HG03025 (cell line): Measurements from ENCODE around the gene CPA5.
"Not testable (repeated sequence)": the region's sequence is repeated elsewhere in the genome, so short reads cannot be mapped to it uniquely, and the experiment has no call there.

Experiments
- ATAC-seq: cut with Tn5 transposase; IDR thresholded peaks from one replicate; pipeline ENCODE4 v1.9.1; 2021; ENCODE audit warnings: mild to moderate bottlenecking, moderate library complexity; ENCODE audit not compliant: unreplicated experiment, low FRiP score

CPA5 gene, protein sequence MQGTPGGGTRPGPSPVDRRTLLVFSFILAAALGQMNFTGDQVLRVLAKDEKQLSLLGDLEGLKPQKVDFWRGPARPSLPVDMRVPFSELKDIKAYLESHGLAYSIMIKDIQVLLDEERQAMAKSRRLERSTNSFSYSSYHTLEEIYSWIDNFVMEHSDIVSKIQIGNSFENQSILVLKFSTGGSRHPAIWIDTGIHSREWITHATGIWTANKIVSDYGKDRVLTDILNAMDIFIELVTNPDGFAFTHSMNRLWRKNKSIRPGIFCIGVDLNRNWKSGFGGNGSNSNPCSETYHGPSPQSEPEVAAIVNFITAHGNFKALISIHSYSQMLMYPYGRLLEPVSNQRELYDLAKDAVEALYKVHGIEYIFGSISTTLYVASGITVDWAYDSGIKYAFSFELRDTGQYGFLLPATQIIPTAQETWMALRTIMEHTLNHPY

DNA sequence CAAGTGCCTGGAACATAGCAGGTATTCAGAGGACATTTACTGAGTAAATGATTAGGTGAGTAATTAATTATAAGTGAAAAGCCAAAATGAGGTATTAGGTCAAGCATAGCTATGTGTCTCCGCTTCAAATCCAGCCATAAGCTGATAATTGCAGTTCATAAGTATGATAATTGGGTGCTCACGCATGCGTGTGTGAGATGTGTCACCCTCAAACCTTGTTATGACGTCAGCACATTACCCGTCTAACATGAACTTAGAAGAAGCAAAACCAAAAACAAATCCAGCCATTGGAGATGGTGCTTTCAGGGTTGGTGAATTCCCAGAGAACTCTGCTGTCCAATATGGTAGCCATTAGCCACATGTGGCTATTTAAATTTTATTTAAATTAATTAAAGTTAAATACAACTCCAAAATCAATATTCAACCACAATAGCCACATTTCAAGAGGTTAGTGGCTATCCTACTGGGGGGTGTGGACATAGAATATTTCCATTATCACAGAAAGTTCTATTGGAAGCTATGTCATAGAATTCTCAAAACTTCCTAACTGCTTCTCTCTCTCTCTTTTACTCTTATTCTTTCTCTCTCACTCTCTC, at the start of gene CPA5:
TSS of gene CPA5 (plus strand) at position 546 of the 596 bp plus-strand sequence. CDS start 1,670 bp downstream, outside the sequence.
- no peak for ATAC-seq

GRCh38 chr7:130296221-130296951, 48.2 kb upstream of the CPA5 start:
- no peak for ATAC-seq

DNA sequence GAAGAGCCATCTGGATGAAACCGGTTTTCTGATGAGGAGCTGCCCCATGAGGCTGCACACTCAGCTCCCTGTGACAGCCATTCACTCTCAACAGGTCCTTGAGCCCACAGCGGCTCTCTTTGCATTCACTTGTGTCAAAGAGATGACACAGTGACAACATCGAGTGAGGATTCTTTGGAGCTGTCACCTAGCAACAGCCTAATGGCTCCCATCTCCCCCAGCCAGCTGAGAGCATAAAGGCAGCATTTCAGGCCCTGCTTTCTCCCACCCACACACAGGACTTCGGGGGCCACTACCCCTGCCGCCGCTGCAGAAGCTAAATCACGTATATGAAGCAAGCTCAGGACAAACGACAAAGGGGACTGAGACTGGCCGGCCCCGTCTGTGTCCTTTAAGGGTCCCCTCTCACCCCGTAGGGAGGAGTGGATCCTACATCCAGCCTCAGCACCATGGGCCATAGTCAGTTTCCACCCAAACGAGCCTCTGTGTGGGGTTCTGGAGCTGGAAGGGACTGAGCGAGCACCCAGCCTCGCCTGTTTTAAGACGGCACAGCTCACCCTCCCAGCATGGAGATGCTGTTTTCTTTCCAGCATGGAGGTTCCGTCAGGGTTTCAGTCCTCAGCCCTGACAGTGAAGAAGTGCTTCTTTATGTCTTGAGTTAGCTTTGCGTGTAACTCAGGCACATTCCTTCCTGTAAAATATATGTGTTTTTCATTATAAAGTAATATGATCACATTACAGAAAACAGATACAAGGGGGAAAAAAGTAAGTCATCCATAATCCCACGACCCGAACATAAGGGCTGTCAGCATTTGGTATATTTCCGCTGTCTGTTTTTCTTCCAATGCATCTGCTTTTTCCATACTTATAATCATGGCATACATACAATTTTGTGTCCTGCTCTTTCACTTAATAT, 46.7 kb upstream of the CPA5 start:
- ATAC-seq: no peak

- no peak for ATAC-seq
Observed at GRCh38 chr7:130298544-130299326, 45.9 kb upstream of the CPA5 start.

DNA sequence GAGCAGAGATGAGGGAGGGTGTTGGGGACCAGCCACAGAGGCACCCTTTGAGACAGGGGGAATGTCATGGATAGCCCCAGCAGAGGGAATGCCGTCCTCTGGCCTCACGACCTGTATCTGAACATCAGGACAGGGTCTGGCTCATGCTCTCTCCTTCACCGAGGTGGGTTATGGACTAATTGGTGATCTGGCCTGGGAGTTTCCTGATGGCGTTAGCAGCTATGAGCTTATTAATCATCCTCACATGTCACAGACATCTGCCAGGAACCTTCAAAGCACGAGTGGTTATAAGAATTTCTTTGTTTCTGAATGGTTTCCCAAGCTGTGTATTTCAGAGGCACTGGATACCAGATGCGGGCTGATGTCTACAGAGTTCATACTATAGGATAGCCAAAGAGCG, 44.8 kb upstream of the CPA5 start:
- ATAC-seq: no peak

DNA sequence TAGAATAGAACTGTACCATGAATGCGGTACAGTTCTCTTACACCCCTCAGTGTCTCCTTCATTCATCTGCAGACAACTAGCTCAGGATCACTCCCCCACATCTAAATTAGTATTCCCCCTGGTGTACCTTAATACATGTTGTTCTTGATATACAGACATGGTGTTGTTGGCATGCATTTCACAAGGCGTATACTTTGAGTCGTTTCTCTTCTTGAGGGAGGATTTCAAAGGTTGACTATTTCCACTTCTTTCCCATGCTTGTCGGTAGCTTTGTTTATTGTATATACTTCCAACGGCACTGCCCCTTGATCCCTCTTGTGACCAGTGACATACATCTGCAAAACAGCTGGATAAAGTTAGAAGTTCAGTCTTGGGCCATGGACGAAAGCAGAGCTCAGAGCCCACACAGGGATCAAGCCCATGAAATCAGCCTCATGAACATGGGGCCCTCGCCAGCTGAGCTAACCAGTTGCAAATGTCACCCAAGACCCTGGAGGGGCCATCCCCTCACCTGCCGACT, 43.1 kb upstream of the CPA5 start:
- no peak for ATAC-seq

GRCh38 chr7:130302649-130303048, 42.0 kb upstream of the CPA5 start:
- ATAC-seq: no peak

GRCh38 chr7:130303127-130303526, 41.5 kb upstream of the CPA5 start:
- ATAC-seq: no peak

DNA sequence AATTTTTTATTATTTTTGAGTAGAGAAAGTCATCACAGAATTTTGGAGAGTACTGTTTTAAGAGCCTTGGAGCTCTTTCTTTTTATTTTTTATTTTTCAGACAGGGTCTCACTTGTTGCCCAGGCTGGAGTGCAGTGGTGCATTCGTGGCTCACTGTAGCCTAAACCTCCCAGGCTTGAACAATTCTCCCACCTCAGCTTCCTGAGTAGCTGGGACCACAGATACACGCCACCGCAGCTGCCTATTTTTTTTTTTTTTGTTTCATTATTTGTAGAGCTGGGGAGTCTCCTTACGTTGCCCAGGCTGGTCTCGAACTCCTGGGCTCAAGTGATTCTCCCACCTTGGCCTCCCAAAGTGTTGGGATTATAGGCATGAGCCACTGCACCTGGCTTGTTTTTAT, 41.1 kb upstream of the CPA5 start:
- ATAC-seq: no peak

DNA sequence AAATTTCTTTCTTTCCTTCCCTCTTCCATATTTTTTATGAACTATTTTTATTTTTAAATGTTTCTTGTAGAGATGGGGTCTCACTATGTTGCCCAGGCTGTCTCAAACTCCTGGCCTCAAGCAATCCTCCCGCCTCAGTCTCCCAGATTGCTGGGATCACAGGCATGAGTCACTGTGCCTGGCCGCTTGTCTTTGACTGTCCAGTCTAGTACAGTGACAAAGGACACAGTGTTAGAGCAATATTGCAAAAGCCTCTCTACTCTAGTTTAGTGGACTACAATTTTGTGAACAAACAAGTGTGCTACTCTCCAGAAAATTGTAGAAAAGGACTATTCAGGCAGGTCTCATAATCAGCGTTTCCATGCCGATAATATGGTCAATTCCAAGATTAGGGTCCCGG, 40.6 kb upstream of the CPA5 start:
- ATAC-seq: no peak

- no peak for ATAC-seq
Observed at GRCh38 chr7:130304878-130305277, 39.7 kb upstream of the CPA5 start.

GRCh38 chr7:130305433-130306042, 39.1 kb upstream of the CPA5 start:
- ATAC-seq: no peak

GRCh38 chr7:130309986-130310385, 34.6 kb upstream of the CPA5 start:
- ATAC-seq: no peak

DNA sequence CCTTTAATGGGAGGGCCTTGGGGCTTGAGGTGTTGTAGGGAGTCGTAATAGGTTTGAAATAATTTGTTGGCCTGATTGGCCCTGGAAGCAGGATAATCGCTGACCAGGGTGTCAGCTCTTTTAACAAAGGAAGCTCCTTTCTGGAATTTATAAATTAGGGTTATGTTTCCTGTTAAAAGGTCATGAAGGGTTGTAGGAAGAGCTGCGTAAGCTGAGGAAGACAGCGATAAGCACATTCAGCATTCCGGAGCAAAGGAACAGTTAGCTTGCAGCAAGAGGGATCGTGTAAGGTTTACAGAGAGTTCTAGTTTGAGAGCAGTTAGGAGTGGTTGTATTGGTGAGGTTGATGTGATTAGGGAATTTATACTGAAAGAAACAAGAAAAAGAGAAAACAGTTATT, 30.3 kb upstream of the CPA5 start:
- ATAC-seq: no peak

GRCh38 chr7:130319541-130319940, 25.1 kb upstream of the CPA5 start:
- ATAC-seq: no peak

GRCh38 chr7:130321542-130322229, 22.9 kb upstream of the CPA5 start:
- ATAC-seq: not testable (repeated sequence)

GRCh38 chr7:130322615-130323014, 22.0 kb upstream of the CPA5 start:
- no peak for ATAC-seq

- no peak for ATAC-seq
Observed at GRCh38 chr7:130324306-130324943, 20.2 kb upstream of the CPA5 start.
